Mucosa of rectum (tissue), 2 donors: Measurements from ENCODE around the gene KCP.

Experiments
- H3K27ac ChIP-seq, 2 donors: one replicate each; pipeline ENCODE4 v1.7.0; 2013; ENCODE audit warnings: inconsistent platforms in 2 of 2, low read depth in 2 of 2, low read length in 2 of 2
- H3K27me3 ChIP-seq, 2 donors: one replicate each; pipeline ENCODE4 v1.7.0; 2013; ENCODE audit warnings: low read length in 2 of 2; ENCODE audit not compliant: control insufficient read depth in 2 of 2, insufficient read depth in 2 of 2
- H3K36me3 ChIP-seq, 2 donors: one replicate each; pipeline ENCODE4 v1.7.0; 2013; ENCODE audit warnings: low read length in 2 of 2; ENCODE audit not compliant: control insufficient read depth in 2 of 2, insufficient read depth in 2 of 2
- H3K4me1 ChIP-seq, 2 donors: one replicate each; pipeline ENCODE4 v1.7.0; 2013; ENCODE audit warnings: low read length in 2 of 2, mild to moderate bottlenecking in 1 of 2; ENCODE audit not compliant: control insufficient read depth in 2 of 2, insufficient read depth in 2 of 2
- H3K4me3 ChIP-seq, 2 donors: one replicate each; pipeline ENCODE4 v1.7.0; 2013; ENCODE audit warnings: low read length in 2 of 2
- H3K9ac ChIP-seq, 2 donors: one replicate each; pipeline ENCODE4 v1.7.0; 2013; ENCODE audit warnings: low read length in 2 of 2, low read depth in 1 of 2, mild to moderate bottlenecking in 1 of 2
- H3K9me3 ChIP-seq, 2 donors: one replicate each; pipeline ENCODE4 v1.7.0; 2013; ENCODE audit warnings: low read length in 2 of 2; ENCODE audit not compliant: control insufficient read depth in 2 of 2
- donor health status: healthy.
- donor health status: Normal muscosa, but diverticular disease.

KCP gene

GRCh38 chr7:128939075-128939860 lies 28.8 kb upstream of the KCP start:
- Histone ChIP-seq H3K4me3 (peak overlapping the region; percentile 42 to 54), H3K36me3 (no peaks in the 10 kb centered on the region), H3K4me1 (peaks cover 19 to 22% of the 10 kb centered on the region in 2 donors), H3K9ac (peak overlapping the region in 1 of 2 donors; percentile 26), H3K9me3 (no peaks in the 10 kb centered on the region), H3K27ac (peak overlapping the region; percentile 61 to 77), H3K27me3 (no peaks in the 10 kb centered on the region)

GRCh38 chr7:128938544-128939074 lies 28.1 kb upstream of the KCP start:
- Histone ChIP-seq H3K27me3 (no peaks in the 10 kb centered on the region), H3K9ac (peak overlapping the region; percentile 60 to 69), H3K4me3 (peak overlapping the region; percentile 62 to 79), H3K36me3 (no peaks in the 10 kb centered on the region), H3K27ac (peak overlapping the region; percentile 61 to 75), H3K4me1 (peaks cover 19 to 22% of the 10 kb centered on the region in 2 donors), H3K9me3 (no peaks in the 10 kb centered on the region)

- H3K27ac ChIP-seq: peak within 1 kb of the TSS; percentile 56 to 75
- H3K4me1 ChIP-seq: peaks cover 22 to 24% of the 10 kb centered on the region in 2 donors
- no peaks in the 10 kb centered on the region for H3K27me3 ChIP-seq
- no peaks in the 10 kb centered on the region for H3K9me3 ChIP-seq
- H3K4me3 ChIP-seq: peak within 1 kb of the TSS; percentile 62 to 79
- H3K36me3 ChIP-seq: no peaks in the 10 kb centered on the region
- H3K9ac ChIP-seq: peak within 1 kb of the TSS; percentile 60 to 69
Observed at GRCh38 chr7:128937647-128938543, 27.4 kb upstream of the KCP start, which contains the start of gene IRF5. TSS of gene IRF5 (plus strand) at chr7:128937927. CDS start at chr7:128942082, 4,155 bp downstream.

GRCh38 chr7:128937271-128937646 lies 26.8 kb upstream of the KCP start:
- H3K27ac ChIP-seq: peak overlapping the region; percentile 56 to 75
- H3K4me1 ChIP-seq: peaks cover 22 to 27% of the 10 kb centered on the region in 2 donors

GRCh38 chr7:128936798-128937197 lies 26.3 kb upstream of the KCP start:
- Histone ChIP-seq H3K4me3 (no peak overlapping the region), H3K4me1 (peaks cover 22 to 27% of the 10 kb centered on the region in 2 donors), H3K27me3 (no peaks in the 10 kb centered on the region), H3K9ac (no peak overlapping the region), H3K9me3 (no peaks in the 10 kb centered on the region), H3K27ac (no peak overlapping the region), H3K36me3 (no peaks in the 10 kb centered on the region)

More at GRCh38 chr7:128937271-128937646, 26.8 kb upstream of the KCP start:
- H3K36me3 ChIP-seq: no peaks in the 10 kb centered on the region
- H3K27me3 ChIP-seq: no peaks in the 10 kb centered on the region
- H3K9me3 ChIP-seq: no peaks in the 10 kb centered on the region
- peak overlapping the region; percentile 47 to 69 for H3K9ac ChIP-seq
- peak overlapping the region; percentile 62 to 79 for H3K4me3 ChIP-seq

DNA sequence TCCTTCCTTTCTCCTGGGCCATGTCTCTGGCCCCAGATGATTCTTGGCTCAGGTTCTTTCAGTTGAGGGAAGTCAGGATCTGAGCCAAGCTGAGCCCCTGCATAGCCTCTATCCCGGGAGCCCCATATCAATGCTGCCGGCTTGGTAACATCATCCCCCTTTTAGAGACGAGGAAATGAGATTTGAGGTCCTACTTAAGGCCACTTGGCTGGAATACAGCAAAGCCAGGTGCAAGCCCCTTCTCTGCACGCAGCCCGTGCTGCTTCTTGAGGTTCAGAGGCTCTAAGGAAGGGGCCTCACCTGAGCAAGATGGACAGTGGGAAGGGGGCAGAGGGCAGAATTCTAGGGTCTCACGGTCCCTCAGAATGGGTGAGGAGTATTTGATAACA lies 24.8 kb upstream of the KCP start:
- no peaks in the 10 kb centered on the region for H3K9me3 ChIP-seq
- H3K4me3 ChIP-seq: no peak overlapping the region
- H3K36me3 ChIP-seq: no peaks in the 10 kb centered on the region
- H3K4me1 ChIP-seq: peaks cover 14 to 19% of the 10 kb centered on the region in 2 donors
- H3K27ac ChIP-seq: peak overlapping the region in 1 of 2 donors; percentile 32
- no peak overlapping the region for H3K9ac ChIP-seq
- H3K27me3 ChIP-seq: no peaks in the 10 kb centered on the region

DNA sequence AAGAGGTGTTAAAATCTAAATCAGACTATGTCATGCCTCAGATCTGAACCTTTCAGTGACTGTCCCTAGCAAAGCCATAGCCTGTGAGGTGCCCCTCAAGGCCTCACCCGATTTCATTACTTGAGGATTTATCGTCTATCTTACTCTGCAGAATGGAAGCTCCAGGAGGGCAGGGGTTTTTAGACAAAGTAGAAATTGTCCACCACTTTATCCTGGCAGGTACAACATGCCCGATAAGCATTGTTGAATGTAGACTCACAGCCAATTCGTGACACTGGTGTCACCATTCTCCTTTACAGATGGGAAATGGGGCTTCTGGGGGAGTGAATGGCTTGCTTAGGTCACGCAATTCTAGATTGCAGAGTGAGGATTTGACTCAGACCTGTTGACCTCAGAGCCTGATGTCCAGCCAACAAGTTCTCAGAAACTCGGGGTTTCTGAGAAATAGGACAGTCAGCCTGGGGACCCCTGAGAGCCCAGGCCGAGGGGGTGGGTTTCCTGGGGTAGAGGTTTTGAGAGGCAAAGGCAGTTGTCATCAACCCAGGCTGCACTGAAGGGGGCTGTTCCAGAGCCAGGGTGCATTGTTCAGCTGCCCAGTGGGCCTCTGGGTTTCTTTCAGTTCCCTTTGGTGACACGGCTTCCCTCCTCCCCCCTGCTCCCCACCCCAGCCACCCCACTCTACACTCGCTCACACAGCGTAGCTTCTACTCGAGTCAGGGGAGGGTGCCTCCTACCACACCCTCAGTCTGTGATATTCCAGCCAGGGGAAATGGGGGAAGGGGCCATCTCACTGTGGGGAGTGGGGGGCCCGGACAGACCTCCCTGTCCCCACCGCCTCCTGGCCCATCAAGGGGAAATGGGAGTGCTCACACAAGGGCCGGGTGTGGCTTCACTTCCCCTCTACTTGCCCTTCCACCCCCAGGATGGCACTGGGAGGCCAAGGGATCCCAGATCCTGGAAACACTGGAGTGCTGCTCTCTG lies 24.1 kb upstream of the KCP start:
- Histone ChIP-seq H3K9ac (no peak overlapping the region), H3K27me3 (no peaks in the 10 kb centered on the region), H3K4me3 (no peak overlapping the region), H3K4me1 (peaks cover 12 to 19% of the 10 kb centered on the region in 2 donors), H3K27ac (peak overlapping the region in 1 of 2 donors; percentile 32), H3K36me3 (no peaks in the 10 kb centered on the region), H3K9me3 (no peaks in the 10 kb centered on the region)

GRCh38 chr7:128933180-128933891 lies 22.8 kb upstream of the KCP start:
- Histone ChIP-seq H3K27ac (peak overlapping the region; percentile 5 to 43), H3K27me3 (no peaks in the 10 kb centered on the region), H3K9me3 (no peaks in the 10 kb centered on the region), H3K4me3 (peak overlapping the region in 1 of 2 donors; percentile 48), H3K36me3 (no peaks in the 10 kb centered on the region), H3K4me1 (peaks cover 6 to 14% of the 10 kb centered on the region in 2 donors), H3K9ac (no peak overlapping the region)

DNA sequence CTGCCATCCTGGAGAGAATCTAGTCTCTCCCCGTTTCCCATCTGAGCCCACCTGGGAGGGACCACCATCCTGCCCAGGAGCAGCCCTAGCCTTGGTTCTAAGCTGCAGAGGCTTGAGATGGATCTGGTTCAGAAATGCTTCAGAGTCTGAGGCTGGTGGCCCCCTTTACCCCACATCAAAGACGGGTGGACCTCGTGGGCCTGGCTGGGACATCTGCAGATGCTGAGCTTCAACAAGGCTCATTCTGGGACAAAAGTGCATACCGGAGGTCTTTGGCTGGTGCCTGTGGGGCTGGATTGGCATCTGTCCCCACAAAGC lies 22.3 kb upstream of the KCP start:
- no peak overlapping the region for H3K27ac ChIP-seq
- peaks cover 6 to 14% of the 10 kb centered on the region in 2 donors for H3K4me1 ChIP-seq
- H3K9ac ChIP-seq: no peak overlapping the region
- H3K36me3 ChIP-seq: no peaks in the 10 kb centered on the region
- peak overlapping the region in 1 of 2 donors; percentile 48 for H3K4me3 ChIP-seq
- H3K27me3 ChIP-seq: no peaks in the 10 kb centered on the region
- no peaks in the 10 kb centered on the region for H3K9me3 ChIP-seq
